ENCODE results near the gene CCDC82. TPM values are rescaled to one million over a fixed set of nuclear protein-coding genes. Genes with fewer than 3 reads are reported as not detected.

The CCDC82 gene
- total RNA-seq, 2 experiments from 2014 or later = 32.0 to 34.0 TPM

GRCh38 chr11:96337541-96338431 is 51.9 kb downstream of the CCDC82 start:
- DNase-seq = peak; percentile 79
- CTCF ChIA-PET = interaction anchor here (0.6 to 1.6 kb wide), 16 partner anchors 7 to 491 kb away, joined by 3 to 7 read pairs (median 3); no protein-coding TSS in a partner anchor
- Mint-ChIP-seq H3K27me3 (ENCODE audit: low read depth) (no peaks in the 10 kb centered on the region), H3K36me3 (ENCODE audit: low read depth) (peaks cover 44% of the 10 kb centered on the region), H3K4me3 (peak overlapping the region; percentile 98), H3K9me3 (no peaks in the 10 kb centered on the region), H3K27ac (peak overlapping the region; percentile 94), H3K4me1 (ENCODE audit: low read depth) (peaks cover 56% of the 10 kb centered on the region)
- intact Hi-C loops (cut with micrococcal nuclease) = loop anchor here (1.0 kb wide), 4 partner anchors 29 to 102 kb away; no protein-coding TSS in a partner anchor

DNA sequence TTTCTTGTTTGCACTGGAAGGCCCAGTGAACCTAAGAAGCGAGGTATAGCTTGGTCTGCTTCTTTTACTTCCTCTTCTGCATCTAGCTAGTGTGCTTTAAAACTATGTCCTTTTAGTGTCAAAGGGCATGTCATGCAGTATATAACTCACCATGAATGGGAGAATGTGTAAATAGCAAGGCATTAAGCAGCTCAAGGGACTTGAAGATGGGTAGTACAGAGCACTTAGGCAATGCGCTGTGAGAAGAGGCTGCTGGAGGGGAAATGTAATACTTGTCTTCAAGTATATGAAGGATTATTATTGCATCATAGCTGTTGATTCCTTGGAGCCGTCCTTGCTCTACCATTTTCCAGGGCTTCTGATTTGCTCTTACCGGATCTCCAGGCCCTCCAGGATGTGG is 54.3 kb downstream of the CCDC82 start:
- H3K36me3 Mint-ChIP-seq (ENCODE audit: low read depth) = peaks cover 28% of the 10 kb centered on the region
- no peak overlapping the region for H3K4me3 Mint-ChIP-seq
- H3K27ac Mint-ChIP-seq = no peak overlapping the region
- H3K9me3 Mint-ChIP-seq = no peaks in the 10 kb centered on the region
- CTCF ChIA-PET = interaction anchor here (0.6 to 1.7 kb wide), 6 partner anchors 8 to 322 kb away, joined by 3 to 4 read pairs (median 4); partner anchors contain the start of gene MAML2
- H3K4me1 Mint-ChIP-seq (ENCODE audit: low read depth) = peaks cover 78% of the 10 kb centered on the region
- H3K27me3 Mint-ChIP-seq (ENCODE audit: low read depth) = no peaks in the 10 kb centered on the region
- intact Hi-C loops (cut with micrococcal nuclease) = no loop called here
- no peak for DNase-seq

DNA sequence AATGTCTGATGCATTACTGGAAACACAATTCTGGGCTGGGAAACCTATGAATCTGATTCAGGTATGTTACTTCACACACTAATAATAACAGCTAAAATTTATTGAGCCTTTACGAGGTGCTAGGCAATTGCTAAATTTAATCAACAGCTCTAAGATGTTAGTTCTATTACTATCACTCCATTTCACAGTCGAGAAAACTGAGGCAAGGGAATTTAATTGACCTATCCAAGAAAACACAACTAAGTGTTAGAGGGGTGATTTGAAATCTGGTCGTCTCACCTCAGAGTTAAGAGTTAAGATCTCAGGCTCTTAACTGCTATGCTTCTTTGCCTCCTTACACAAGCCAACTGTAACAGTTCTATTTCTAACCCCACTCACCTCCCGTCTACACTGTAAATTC is 55.5 kb downstream of the CCDC82 start:
- CTCF ChIA-PET = interaction anchor here (1.7 kb wide), 1 partner anchor 9 kb away, joined by 4 read pairs; the partner anchor contains the start of gene MAML2
- H3K4me1 Mint-ChIP-seq (ENCODE audit: low read depth) = peaks cover 89% of the 10 kb centered on the region
- no peak for DNase-seq
- H3K36me3 Mint-ChIP-seq (ENCODE audit: low read depth) = peaks cover 22% of the 10 kb centered on the region
- intact Hi-C loops (cut with micrococcal nuclease) = no loop called here
- H3K9me3 Mint-ChIP-seq = no peaks in the 10 kb centered on the region
- H3K27me3 Mint-ChIP-seq (ENCODE audit: low read depth) = no peaks in the 10 kb centered on the region
- no peak overlapping the region for H3K4me3 Mint-ChIP-seq
- no peak overlapping the region for H3K27ac Mint-ChIP-seq

- Mint-ChIP-seq H3K27ac (no peak overlapping the region), H3K27me3 (ENCODE audit: low read depth) (no peaks in the 10 kb centered on the region), H3K9me3 (peaks cover 1% of the 10 kb centered on the region), H3K4me1 (ENCODE audit: low read depth) (peaks cover 91% of the 10 kb centered on the region), H3K4me3 (no peak overlapping the region), H3K36me3 (ENCODE audit: low read depth) (peaks cover 26% of the 10 kb centered on the region)
- DNase-seq = no peak
- intact Hi-C loops (cut with micrococcal nuclease) = loop anchor here (2.0 kb wide), 1 partner anchor 14 kb away; no protein-coding TSS in a partner anchor
- CTCF ChIA-PET = interaction anchor here (1.1 to 4.1 kb wide), 2 partner anchors 9 to 299 kb away, joined by 3 to 20 read pairs; partner anchors contain the start of gene MAML2
Observed at GRCh38 chr11:96333191-96333719, 56.5 kb downstream of the CCDC82 start.

DNA sequence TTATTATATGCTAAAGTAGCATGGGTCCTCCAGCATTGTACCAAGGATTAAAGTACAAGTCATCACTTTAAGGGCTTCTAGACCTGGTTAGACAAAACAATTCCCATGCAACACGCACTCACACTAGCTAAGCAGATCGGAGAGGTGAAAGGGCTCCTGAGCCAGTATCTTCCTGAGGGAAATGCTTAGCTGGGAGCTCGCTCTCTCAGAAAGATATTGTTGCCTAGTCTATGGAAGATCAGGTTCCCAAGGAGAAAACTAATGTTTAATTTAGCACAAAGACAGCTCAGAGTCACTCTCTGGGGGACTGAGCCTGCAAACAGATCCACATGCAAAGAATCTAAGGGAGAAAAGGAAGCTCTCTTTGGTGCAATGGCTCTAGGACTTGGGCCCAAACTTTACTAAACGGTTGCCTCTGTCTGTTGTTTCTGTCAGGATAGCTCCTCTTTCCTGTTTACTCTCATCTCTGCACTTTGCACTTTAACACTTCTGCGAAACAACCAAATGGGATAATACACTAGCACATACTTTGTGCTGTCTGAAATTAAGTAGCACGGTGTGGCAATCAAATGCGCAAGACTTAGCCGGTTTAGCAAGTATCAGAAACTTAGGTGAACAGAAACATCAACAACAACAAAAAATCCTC is 57.5 kb downstream of the CCDC82 start:
- Mint-ChIP-seq H3K36me3 (ENCODE audit: low read depth) (peaks cover 25% of the 10 kb centered on the region), H3K9me3 (peaks cover 1% of the 10 kb centered on the region), H3K4me3 (no peak overlapping the region), H3K27me3 (ENCODE audit: low read depth) (no peaks in the 10 kb centered on the region), H3K4me1 (ENCODE audit: low read depth) (peaks cover 82% of the 10 kb centered on the region), H3K27ac (peak overlapping the region; percentile 47)
- DNase-seq = no peak
- CTCF ChIA-PET = interaction anchor here (1.1 to 4.1 kb wide), 3 partner anchors 10 to 298 kb away, joined by 3 to 20 read pairs (median 3); partner anchors contain the start of gene MAML2
- intact Hi-C loops (cut with micrococcal nuclease) = loop anchor here (2.0 kb wide), 1 partner anchor 13 kb away; no protein-coding TSS in a partner anchor

GRCh38 chr11:96331699-96332116 is 58.0 kb downstream of the CCDC82 start:
- H3K36me3 Mint-ChIP-seq (ENCODE audit: low read depth) = peaks cover 28% of the 10 kb centered on the region
- CTCF ChIA-PET = interaction anchor here (1.2 to 4.1 kb wide), 2 partner anchors 11 kb away, joined by 3 to 20 read pairs; partner anchors contain the start of gene MAML2
- H3K9me3 Mint-ChIP-seq = peaks cover 1% of the 10 kb centered on the region
- no peak overlapping the region for H3K4me3 Mint-ChIP-seq
- no peak for DNase-seq
- H3K4me1 Mint-ChIP-seq (ENCODE audit: low read depth) = peaks cover 82% of the 10 kb centered on the region
- H3K27me3 Mint-ChIP-seq (ENCODE audit: low read depth) = no peaks in the 10 kb centered on the region
- peak overlapping the region; percentile 47 for H3K27ac Mint-ChIP-seq
- intact Hi-C loops (cut with micrococcal nuclease) = loop anchor here (2.0 kb wide), 1 partner anchor 13 kb away; no protein-coding TSS in a partner anchor

DNA sequence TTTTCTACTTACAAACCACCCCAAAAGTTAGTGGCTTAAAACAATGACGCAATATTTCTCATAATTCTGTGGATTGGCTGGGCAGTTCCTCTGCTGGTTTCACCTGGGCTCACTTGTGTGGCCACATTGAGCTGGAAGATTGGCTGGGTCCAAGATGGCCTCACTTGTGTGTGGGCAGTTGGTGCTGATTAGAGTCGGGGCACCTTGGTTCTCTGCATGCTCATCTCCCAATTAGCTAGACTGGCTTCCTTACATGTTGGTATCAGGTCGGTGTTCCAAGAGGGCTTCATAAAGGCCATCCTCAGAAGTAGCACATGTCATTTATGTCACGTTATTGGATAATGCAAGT is 59.2 kb downstream of the CCDC82 start:
- peak overlapping the region; percentile 82 for H3K27ac Mint-ChIP-seq
- no peak overlapping the region for H3K4me3 Mint-ChIP-seq
- H3K36me3 Mint-ChIP-seq (ENCODE audit: low read depth) = peaks cover 32% of the 10 kb centered on the region

GRCh38 chr11:96329855-96330510 is 59.7 kb downstream of the CCDC82 start:
- Mint-ChIP-seq H3K9me3 (peaks cover 1% of the 10 kb centered on the region), H3K27me3 (ENCODE audit: low read depth) (no peaks in the 10 kb centered on the region), H3K36me3 (ENCODE audit: low read depth) (peaks cover 31% of the 10 kb centered on the region), H3K4me3 (no peak overlapping the region), H3K4me1 (ENCODE audit: low read depth) (peaks cover 82% of the 10 kb centered on the region), H3K27ac (peak overlapping the region; percentile 82)
- DNase-seq = no peak
- intact Hi-C loops (cut with micrococcal nuclease) = loop anchor here (1.0 kb wide), 1 partner anchor 9 kb away; no protein-coding TSS in a partner anchor
- CTCF ChIA-PET = interaction anchor here (1.4 to 4.1 kb wide), 2 partner anchors 9 to 12 kb away, joined by 5 to 20 read pairs; partner anchors contain the start of gene MAML2

More for the DNA sequence above, 59.2 kb downstream of the CCDC82 start:
- intact Hi-C loops (cut with micrococcal nuclease) = no loop called here
- Mint-ChIP-seq H3K4me1 (ENCODE audit: low read depth) (peaks cover 81% of the 10 kb centered on the region), H3K27me3 (ENCODE audit: low read depth) (no peaks in the 10 kb centered on the region), H3K9me3 (peaks cover 1% of the 10 kb centered on the region)
- DNase-seq = no peak
- CTCF ChIA-PET = interaction anchor here (1.4 to 4.1 kb wide), 2 partner anchors 8 to 12 kb away, joined by 5 to 20 read pairs; partner anchors contain the start of gene MAML2

DNA sequence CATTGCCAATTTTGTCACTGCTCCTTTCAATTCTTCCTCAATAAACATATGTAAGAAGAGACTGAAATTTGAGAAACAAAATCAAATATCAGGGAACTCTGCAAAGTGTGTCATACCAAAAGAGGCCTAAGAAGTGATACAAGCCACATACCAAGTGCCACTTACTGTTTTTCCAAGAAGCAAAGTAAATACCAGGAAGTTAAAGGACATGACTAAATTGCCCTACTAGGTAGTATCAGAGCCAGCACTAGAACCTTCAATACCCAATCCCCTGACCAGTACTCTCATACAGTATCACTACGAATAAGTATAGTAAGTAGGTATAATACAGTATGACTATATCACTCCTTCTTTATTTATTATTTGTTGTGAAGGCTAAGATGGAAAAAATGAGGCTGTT is 60.3 kb downstream of the CCDC82 start:
- intact Hi-C loops (cut with micrococcal nuclease) = loop anchor here (1.0 kb wide), 1 partner anchor 8 kb away; no protein-coding TSS in a partner anchor

GRCh38 chr11:96328395-96329010 is 61.2 kb downstream of the CCDC82 start:
- no peaks in the 10 kb centered on the region for H3K27me3 Mint-ChIP-seq (ENCODE audit: low read depth)
- intact Hi-C loops (cut with micrococcal nuclease) = loop anchor here (1.0 kb wide), 1 partner anchor 7 kb away; no protein-coding TSS in a partner anchor
- H3K27ac Mint-ChIP-seq = peak overlapping the region; percentile 82
- CTCF ChIA-PET = interaction anchor here (0.5 to 1.6 kb wide), 4 partner anchors 9 to 478 kb away, joined by 3 to 12 read pairs (median 4); partner anchors contain the start of gene MAML2
- DNase-seq = no peak
- H3K4me1 Mint-ChIP-seq (ENCODE audit: low read depth) = peaks cover 83% of the 10 kb centered on the region
- peaks cover 32% of the 10 kb centered on the region for H3K36me3 Mint-ChIP-seq (ENCODE audit: low read depth)
- H3K9me3 Mint-ChIP-seq = peaks cover 1% of the 10 kb centered on the region
- H3K4me3 Mint-ChIP-seq = no peak overlapping the region

More for the DNA sequence above, 60.3 kb downstream of the CCDC82 start:
- Mint-ChIP-seq H3K27me3 (ENCODE audit: low read depth) (no peaks in the 10 kb centered on the region), H3K4me3 (no peak overlapping the region), H3K9me3 (peaks cover 1% of the 10 kb centered on the region), H3K4me1 (ENCODE audit: low read depth) (peaks cover 82% of the 10 kb centered on the region), H3K36me3 (ENCODE audit: low read depth) (peaks cover 28% of the 10 kb centered on the region), H3K27ac (peak overlapping the region; percentile 82)
- DNase-seq = no peak
- CTCF ChIA-PET = interaction anchor here (0.5 to 4.1 kb wide), 2 partner anchors 13 to 479 kb away, joined by 3 to 20 read pairs; partner anchors contain the start of gene MAML2

GRCh38 chr11:96326959-96327358 is 62.8 kb downstream of the CCDC82 start:
- Mint-ChIP-seq H3K9me3 (peaks cover 1% of the 10 kb centered on the region), H3K36me3 (ENCODE audit: low read depth) (peaks cover 42% of the 10 kb centered on the region), H3K4me1 (ENCODE audit: low read depth) (peaks cover 81% of the 10 kb centered on the region), H3K27me3 (ENCODE audit: low read depth) (no peaks in the 10 kb centered on the region), H3K4me3 (no peak overlapping the region), H3K27ac (no peak overlapping the region)
- CTCF ChIA-PET = no interaction called here
- intact Hi-C loops (cut with micrococcal nuclease) = no loop called here
- no peak for DNase-seq
